Neural progenitor cell (in vitro differentiated cells): ENCODE results near the gene AKAP8L.

Source experiments
- CTCF ChIP-seq: fragments of 200-600 bp; sonication (generic); IDR thresholded peaks from 2 replicates; pipeline ENCODE4 v1.5.1; 2017; ENCODE audit warnings: antibody characterized with exemption, mild to moderate bottlenecking
- EZH2 ChIP-seq: fragments of 200-600 bp; sonication (generic); IDR thresholded peaks from 2 replicates; pipeline ENCODE4 v1.6.1; 2017; ENCODE audit warnings: antibody characterized with exemption, mild to moderate bottlenecking, moderate library complexity
- EZH2phosphoT487 ChIP-seq: fragments of 200-600 bp; sonication (generic); IDR thresholded peaks from 2 replicates; pipeline ENCODE4 v1.6.1; 2017; ENCODE audit warnings: antibody characterized with exemption

GRCh38 chr19:15390814-15391213 lies 28.0 kb downstream of the AKAP8L start:
- no peak for TF ChIP-seq CTCF
- TF ChIP-seq EZH2 = no peak
- TF ChIP-seq EZH2phosphoT487 = no peak
